K562 (cell line): ENCODE measurements around the gene TMCC2. TPM values are rescaled to one million over a fixed set of nuclear protein-coding genes. Genes with fewer than 3 reads are reported as not detected.

ENCODE experiments used
- CBFA2T2 ChIP-seq: fragments of 450-650 bp; conservative IDR thresholded peaks from 2 replicates; pipeline ENCODE4 v1.6.1; 2017; ENCODE audit warnings: mild to moderate bottlenecking
- CTCF ChIP-seq, 3 experiments: IDR thresholded peaks in 2 of 3; conservative IDR thresholded peaks in 1 of 3; 2 replicates each; pipeline ENCODE4 v1.5.1; 2011 to 2012; ENCODE audit warnings: low read length in 3 of 3, mild to moderate bottlenecking in 3 of 3, control low read depth in 2 of 3, improper control_type of control experiment in 1 of 3, inconsistent platforms in 1 of 3, low read depth in 1 of 3, mixed read lengths in 1 of 3, moderate library complexity in 1 of 3; ENCODE audit not compliant: insufficient read depth in 2 of 3
- ELF4 ChIP-seq: fragments of 450-650 bp; formaldehyde crosslinking; IDR thresholded peaks from 2 replicates; pipeline ENCODE4 v1.4.0; 2022; ENCODE audit warnings: missing genetic modification characterization
- ETV6 ChIP-seq, 3 experiments: fragments of 150-350 bp in 1 of 3; sonication (generic) in 1 of 3; formaldehyde crosslinking in 1 of 3; IDR thresholded peaks; 2 replicates each; pipeline versions ENCODE4 v1.6.1 to v1.8.0; 2014 to 2022; ENCODE audit warnings: borderline replicate concordance in 2 of 3, low read depth in 2 of 3, antibody characterized with exemption in 1 of 3, low read length in 1 of 3, mild to moderate bottlenecking in 1 of 3, missing genetic modification reagents in 1 of 3
- FOXJ3 ChIP-seq: sonication (generic); formaldehyde crosslinking; IDR thresholded peaks from 2 replicates; pipeline ENCODE4 v1.4.0; 2020; ENCODE audit warnings: mild to moderate bottlenecking, missing genetic modification reagents
- MBD2 ChIP-seq: sonication (generic); IDR thresholded peaks from 2 replicates; pipeline ENCODE4 v1.6.1; 2016; ENCODE audit warnings: low read depth, borderline replicate concordance
- MYNN ChIP-seq, 2 experiments: sonication (generic); formaldehyde crosslinking in 1 of 2; IDR thresholded peaks; 2 replicates each; pipeline versions ENCODE4 v1.5.0 to v1.6.1; 2016 to 2020; ENCODE audit warnings: antibody characterized with exemption in 1 of 2, missing genetic modification reagents in 1 of 2
- OTX1 ChIP-seq: fragments of 450-650 bp; formaldehyde crosslinking; IDR thresholded peaks from 2 replicates; pipeline ENCODE4 v1.4.0; 2022; ENCODE audit warnings: mild to moderate bottlenecking
- POLR3G ChIP-seq: IDR thresholded peaks from 2 replicates; pipeline ENCODE4 v1.6.1; 2011; ENCODE audit not compliant: insufficient read length, insufficient replicate concordance; ENCODE audit errors: extremely low read depth
- PTRF ChIP-seq: fragments of 450-650 bp; IDR thresholded peaks from 2 replicates; pipeline ENCODE4 v1.6.1; 2016; ENCODE audit warnings: mild to moderate bottlenecking, missing genetic modification characterization, missing compliant biosample characterization
- RBM25 ChIP-seq: fragments of 200-400 bp; formaldehyde crosslinking; IDR thresholded peaks from 2 replicates; pipeline ENCODE4 v1.6.1; 2018; ENCODE audit warnings: low read length, low read depth, moderate library complexity; ENCODE audit not compliant: severe bottlenecking
- SRSF1 ChIP-seq: fragments of 200-400 bp; formaldehyde crosslinking; IDR thresholded peaks from 2 replicates; pipeline ENCODE4 v1.6.1; 2017; ENCODE audit warnings: mild to moderate bottlenecking, low read depth, low read length, moderate library complexity
- ZNF133 ChIP-seq: fragments of 250-450 bp; sonication (Bioruptor Pico); IDR thresholded peaks from 2 replicates; pipeline ENCODE4 v1.4.0; 2020; ENCODE audit warnings: mild to moderate bottlenecking
- ZNF57 ChIP-seq: fragments of 450-650 bp; formaldehyde crosslinking; IDR thresholded peaks from 2 replicates; pipeline ENCODE4 v1.4.0; 2020; ENCODE audit warnings: mild to moderate bottlenecking, moderate library complexity
- ZNF707 ChIP-seq: fragments of 250-450 bp; sonication (Bioruptor Pico); conservative IDR thresholded peaks from 2 replicates; pipeline ENCODE4 v1.8.0; 2022; ENCODE audit warnings: inconsistent platforms, mild to moderate bottlenecking, moderate library complexity
- polyA plus RNA-seq, 8 experiments: library from polyadenylated mRNA; depleted of rRNA in 4 of 8; stranded (reverse) in 5 of 8; unstranded in 3 of 8; fragments of >200 nt; fragmentation: Nextera tagmentation in 2 of 8; fragmentation: Illumina TruSeq in 1 of 8; extraction: Ambion mirVana in 2 of 8; extraction: Trizol in 1 of 8; gene quantifications; 2 replicates each; pipeline versions ENCODE4 v1.2.1 to v1.2.3, GENCODE V29; 2011 to 2014; ENCODE audit warnings: inconsistent platforms in 1 of 8, missing spikeins in 1 of 8
- total RNA-seq, 7 experiments: library from RNA; depleted of rRNA in 6 of 7; stranded (reverse); fragments of >200 nt in 6 of 7; fragmentation: Illumina TruSeq in 2 of 7; extraction: Trizol in 2 of 7; gene quantifications; 2 replicates each; pipeline versions ENCODE4 v1.2.1 to v1.2.3, GENCODE V29; 2011 to 2021; ENCODE audit warnings: low replicate concordance in 1 of 7
- TF ChIP-seq, protein P1 (sequence below), 2 experiments: fragments of 450-650 bp in 1 of 2; sonication (generic) in 1 of 2; formaldehyde crosslinking in 1 of 2; IDR thresholded peaks; 2 replicates each; pipeline versions ENCODE4 v1.7.1 to v1.9.0; 2016 to 2022; ENCODE audit warnings: inconsistent platforms in 1 of 2, mild to moderate bottlenecking in 1 of 2, missing genetic modification reagents in 1 of 2

The TMCC2 gene
- total and polyA plus RNA-seq, 9 of the 15 experiments (the other 6 are each of a cell fraction or from before 2014, with no cell fraction given): 0.06 to 1.8 (median 0.98) TPM

DNA sequence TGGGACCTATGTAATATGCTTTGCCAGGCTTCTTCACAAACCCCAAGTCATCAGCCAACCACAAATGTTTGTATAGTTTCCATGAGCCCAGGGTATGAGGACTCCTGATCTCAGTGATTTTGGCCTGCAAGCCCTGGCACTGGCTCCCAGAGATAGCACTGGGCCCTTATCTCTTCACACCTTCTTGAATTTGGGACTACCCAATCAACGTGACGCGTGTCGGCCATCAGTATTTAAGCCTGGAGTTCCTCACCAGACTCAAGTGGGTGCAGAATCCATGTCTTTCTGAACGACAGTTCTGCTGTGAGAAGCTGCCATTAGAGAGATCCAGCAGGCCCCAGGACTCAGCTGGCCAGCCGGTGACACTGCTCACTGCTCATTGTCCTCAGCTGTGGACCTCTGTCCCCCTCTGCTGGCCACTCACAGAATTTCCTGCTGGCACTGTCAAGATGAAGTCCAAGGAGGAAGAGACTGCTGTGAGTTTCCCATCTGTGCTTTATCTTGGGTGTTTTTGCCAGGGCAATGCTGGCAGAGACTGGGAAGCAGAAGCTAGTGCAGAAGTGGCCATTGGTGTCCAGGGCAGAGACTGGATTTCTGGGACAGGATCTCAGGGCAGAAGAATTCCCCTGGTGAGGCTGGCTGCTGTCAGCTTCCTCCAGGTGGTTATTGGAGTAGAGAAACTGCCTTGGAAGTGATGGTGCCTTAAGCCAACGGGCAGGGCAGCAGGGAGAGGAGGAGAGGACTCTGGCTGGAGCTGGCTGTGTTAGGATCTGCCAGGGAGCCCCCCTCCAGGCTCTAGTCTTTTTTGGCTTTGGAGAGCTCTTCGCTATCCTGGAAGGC is 28.4 kb downstream of the TMCC2 start (continued):
- TF ChIP-seq, protein P1, sequence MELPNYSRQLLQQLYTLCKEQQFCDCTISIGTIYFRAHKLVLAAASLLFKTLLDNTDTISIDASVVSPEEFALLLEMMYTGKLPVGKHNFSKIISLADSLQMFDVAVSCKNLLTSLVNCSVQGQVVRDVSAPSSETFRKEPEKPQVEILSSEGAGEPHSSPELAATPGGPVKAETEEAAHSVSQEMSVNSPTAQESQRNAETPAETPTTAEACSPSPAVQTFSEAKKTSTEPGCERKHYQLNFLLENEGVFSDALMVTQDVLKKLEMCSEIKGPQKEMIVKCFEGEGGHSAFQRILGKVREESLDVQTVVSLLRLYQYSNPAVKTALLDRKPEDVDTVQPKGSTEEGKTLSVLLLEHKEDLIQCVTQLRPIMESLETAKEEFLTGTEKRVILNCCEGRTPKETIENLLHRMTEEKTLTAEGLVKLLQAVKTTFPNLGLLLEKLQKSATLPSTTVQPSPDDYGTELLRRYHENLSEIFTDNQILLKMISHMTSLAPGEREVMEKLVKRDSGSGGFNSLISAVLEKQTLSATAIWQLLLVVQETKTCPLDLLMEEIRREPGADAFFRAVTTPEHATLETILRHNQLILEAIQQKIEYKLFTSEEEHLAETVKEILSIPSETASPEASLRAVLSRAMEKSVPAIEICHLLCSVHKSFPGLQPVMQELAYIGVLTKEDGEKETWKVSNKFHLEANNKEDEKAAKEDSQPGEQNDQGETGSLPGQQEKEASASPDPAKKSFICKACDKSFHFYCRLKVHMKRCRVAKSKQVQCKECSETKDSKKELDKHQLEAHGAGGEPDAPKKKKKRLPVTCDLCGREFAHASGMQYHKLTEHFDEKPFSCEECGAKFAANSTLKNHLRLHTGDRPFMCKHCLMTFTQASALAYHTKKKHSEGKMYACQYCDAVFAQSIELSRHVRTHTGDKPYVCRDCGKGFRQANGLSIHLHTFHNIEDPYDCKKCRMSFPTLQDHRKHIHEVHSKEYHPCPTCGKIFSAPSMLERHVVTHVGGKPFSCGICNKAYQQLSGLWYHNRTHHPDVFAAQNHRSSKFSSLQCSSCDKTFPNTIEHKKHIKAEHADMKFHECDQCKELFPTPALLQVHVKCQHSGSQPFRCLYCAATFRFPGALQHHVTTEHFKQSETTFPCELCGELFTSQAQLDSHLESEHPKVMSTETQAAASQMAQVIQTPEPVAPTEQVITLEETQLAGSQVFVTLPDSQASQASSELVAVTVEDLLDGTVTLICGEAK (IDR thresholded peaks at IDR 0.05): no peak
- TF ChIP-seq, protein P1 (CRISPR knock-in tag; IDR thresholded peaks at IDR 0.05): no peak
- TF ChIP-seq MBD2: no peak
- 0 out of 2 replicates have a peak, but pooled peaks have one; percentile 82 for TF ChIP-seq ELF4 (CRISPR knock-in tag)
- TF ChIP-seq MYNN (IDR thresholded peaks at IDR 0.05): peak; percentile 84
- TF ChIP-seq MYNN (CRISPR knock-in tag; IDR thresholded peaks at IDR 0.05): no peak
- TF ChIP-seq OTX1: no peak
- no peak for TF ChIP-seq SRSF1
- TF ChIP-seq CBFA2T2: peak; percentile 95
- peak; percentile 97 to 100 (median 99) for TF ChIP-seq CTCF (IDR thresholded peaks at IDR 0.05 in 2 of 3, conservative IDR thresholded peaks at IDR 0.05 in 1 of 3; ENCODE audit: insufficient read depth in 2 of 3, low read depth in 1 of 3, low read length in 3 of 3)
- TF ChIP-seq RBM25: no peak
- TF ChIP-seq ETV6 (IDR thresholded peaks at IDR 0.05; ENCODE audit: borderline replicate concordance in 1 of 2, low read depth in 2 of 2, low read length in 1 of 2): no peak
- no peak for TF ChIP-seq ETV6 (CRISPR knock-in tag; IDR thresholded peaks at IDR 0.05; ENCODE audit: borderline replicate concordance)
- TF ChIP-seq PTRF: no peak
- TF ChIP-seq ZNF57: no peak
- no peak for TF ChIP-seq POLR3G
- TF ChIP-seq FOXJ3 (CRISPR knock-in tag): no peak
- no peak for TF ChIP-seq ZNF133 (CRISPR knock-in tag)
- no peak for TF ChIP-seq ZNF707 (CRISPR knock-in tag)
